GM18511 (cell line): Measurements from ENCODE around the gene HOXC10.

ENCODE experiments used
- ATAC-seq: cut with Tn5 transposase; IDR thresholded peaks from one replicate; pipeline ENCODE4 v1.9.1; 2021; ENCODE audit warnings: mild to moderate bottlenecking, moderate library complexity; ENCODE audit not compliant: unreplicated experiment

Gene HOXC10

GRCh38 chr12:53976823-53977595, 7.9 kb upstream of the HOXC10 start:
- no peak for ATAC-seq

GRCh38 chr12:53977596-53978445, 7.1 kb upstream of the HOXC10 start:
- ATAC-seq: no peak

GRCh38 chr12:53978477-53979356, 6.2 kb upstream of the HOXC10 start:
- ATAC-seq: no peak

- no peak for ATAC-seq
Measured at GRCh38 chr12:53980104-53980801, 4.7 kb upstream of the HOXC10 start.

GRCh38 chr12:53980802-53981496, 4.0 kb upstream of the HOXC10 start:
- no peak for ATAC-seq

GRCh38 chr12:53981634-53982565, 3.0 kb upstream of the HOXC10 start:
- ATAC-seq: no peak

- no peak for ATAC-seq
Measured at GRCh38 chr12:53982648-53983567, 2.0 kb upstream of the HOXC10 start.

GRCh38 chr12:53983568-53983949, 1.4 kb upstream of the HOXC10 start:
- no peak for ATAC-seq

GRCh38 chr12:53983950-53984572, 885 bp upstream of the HOXC10 start:
- no peak for ATAC-seq

- no peak for ATAC-seq
Measured at GRCh38 chr12:53985692-53985993, 697 bp downstream of the HOXC10 start.

GRCh38 chr12:53985994-53986685, 1.2 kb downstream of the HOXC10 start:
- ATAC-seq: no peak

- ATAC-seq: no peak
Measured at GRCh38 chr12:53986686-53987483, 1.9 kb downstream of the HOXC10 start.

- no peak for ATAC-seq
Measured at GRCh38 chr12:53987787-53988230, 2.9 kb downstream of the HOXC10 start.

GRCh38 chr12:53988541-53989226, 3.7 kb downstream of the HOXC10 start:
- ATAC-seq: no peak
